GM23338 (cell line): ENCODE measurements around the gene SMYD3. TPM values are rescaled to one million over a fixed set of nuclear protein-coding genes. Genes with fewer than 3 reads are reported as not detected.

Experiments
- ATAC-seq: fragments of 200-7000 bp; cut with Tn5 transposase; 3 replicates; pipeline ENCODE4 v1.9.1; 2020
- DNase-seq: peaks from one replicate; pipeline ENCODE4 v3.0.0-alpha.2; 2015; ENCODE audit warnings: low spot score
- H2AFZ ChIP-seq: fragments of 200-600 bp; sonication (generic); 2 replicates; pipeline ENCODE4 v1.8.0; 2016; ENCODE audit warnings: antibody characterized with exemption, mild to moderate bottlenecking, moderate library complexity
- H3F3A ChIP-seq: fragments of 200-600 bp; sonication (generic); replicated peaks from 2 replicates; pipeline ENCODE4 v1.8.0; 2017; ENCODE audit warnings: antibody characterized with exemption, mixed run types, low read depth
- H3K27ac ChIP-seq: fragments of 200-600 bp; sonication (generic); 2 replicates; pipeline ENCODE4 v1.6.1; 2016; ENCODE audit warnings: low read depth
- H3K27me3 ChIP-seq: fragments of 200-600 bp; sonication (generic); 2 replicates; pipeline ENCODE4 v1.8.0; 2016; ENCODE audit warnings: mild to moderate bottlenecking, mixed run types, moderate library complexity; ENCODE audit not compliant: insufficient read depth
- H3K36me3 ChIP-seq: fragments of 200-600 bp; sonication (generic); 2 replicates; pipeline ENCODE4 v1.8.0; 2016; ENCODE audit warnings: mild to moderate bottlenecking; ENCODE audit not compliant: insufficient read depth
- H3K4me1 ChIP-seq: fragments of 200-600 bp; sonication (generic); 2 replicates; pipeline ENCODE4 v1.8.0; 2016; ENCODE audit warnings: mild to moderate bottlenecking, moderate library complexity; ENCODE audit not compliant: insufficient read depth
- H3K4me2 ChIP-seq: fragments of 200-600 bp; sonication (generic); 2 replicates; pipeline ENCODE4 v1.7.1; 2017; ENCODE audit warnings: mixed run types
- H3K4me3 ChIP-seq: fragments of 200-600 bp; sonication (generic); 2 replicates; pipeline ENCODE4 v1.6.1; 2016; ENCODE audit warnings: mixed run types
- H3K79me2 ChIP-seq: fragments of 200-600 bp; sonication (generic); replicated peaks from 2 replicates; pipeline ENCODE4 v1.8.0; 2017; ENCODE audit warnings: mild to moderate bottlenecking; ENCODE audit not compliant: insufficient read depth
- H3K9me2 ChIP-seq: fragments of 200-600 bp; sonication (generic); 2 replicates; pipeline ENCODE4 v1.8.0; 2017; ENCODE audit not compliant: insufficient read depth
- H4K20me1 ChIP-seq: fragments of 200-600 bp; sonication (generic); replicated peaks from 2 replicates; pipeline ENCODE4 v1.8.0; 2017; ENCODE audit warnings: mild to moderate bottlenecking; ENCODE audit not compliant: insufficient read depth
- H3K27ac Mint-ChIP-seq: 2 replicates; pipeline ENCODE4 v1.8.0; 2020; ENCODE audit warnings: inconsistent platforms, mild to moderate bottlenecking, moderate library complexity, mixed read lengths
- H3K27me3 Mint-ChIP-seq: 3 replicates; pipeline ENCODE4 v1.8.0; 2022; ENCODE audit warnings: low read depth, mild to moderate bottlenecking, moderate library complexity, mixed read lengths, inconsistent platforms; ENCODE audit not compliant: insufficient read depth, poor library complexity
- H3K36me3 Mint-ChIP-seq: 3 replicates; pipeline ENCODE4 v1.8.0; 2021; ENCODE audit warnings: low read depth, mild to moderate bottlenecking, inconsistent platforms, moderate library complexity, mixed read lengths
- H3K4me1 Mint-ChIP-seq: 3 replicates; pipeline ENCODE4 v1.8.0; 2020; ENCODE audit warnings: mild to moderate bottlenecking, inconsistent platforms, mixed read lengths
- H3K4me3 Mint-ChIP-seq: 3 replicates; pipeline ENCODE4 v1.8.0; 2021; ENCODE audit warnings: moderate library complexity, mild to moderate bottlenecking, inconsistent platforms, mixed read lengths
- H3K9me3 Mint-ChIP-seq: 3 replicates; pipeline ENCODE4 v1.8.0; 2020; ENCODE audit warnings: moderate library complexity, mild to moderate bottlenecking, inconsistent platforms, mixed read lengths
- EZH2phosphoT487 ChIP-seq: fragments of 200-600 bp; sonication (generic); IDR thresholded peaks from one replicate; pipeline ENCODE4 v1.8.1; 2018; ENCODE audit warnings: antibody characterized with exemption; ENCODE audit not compliant: unreplicated experiment
- NANOG ChIP-seq: IDR thresholded peaks from 2 replicates; pipeline ENCODE4 v1.6.1; 2016; ENCODE audit warnings: antibody characterized with exemption, borderline replicate concordance
- POLR2AphosphoS5 ChIP-seq: IDR thresholded peaks from 2 replicates; pipeline ENCODE4 v1.6.1; 2016; ENCODE audit warnings: antibody characterized with exemption, low read depth
- STAT1 ChIP-seq: IDR thresholded peaks from one replicate; pipeline ENCODE4 v1.6.1; 2016; ENCODE audit warnings: antibody characterized with exemption; ENCODE audit not compliant: unreplicated experiment
- ZNF114 ChIP-seq: fragments of 250-450 bp; sonication (Bioruptor Pico); IDR thresholded peaks from 2 replicates; pipeline ENCODE4 v1.5.0; 2020; ENCODE audit warnings: mild to moderate bottlenecking, moderate library complexity
- ZNF331 ChIP-seq: fragments of 250-450 bp; sonication (Bioruptor Pico); IDR thresholded peaks from 2 replicates; pipeline ENCODE4 v1.5.0; 2020; ENCODE audit warnings: low read depth, mild to moderate bottlenecking, moderate library complexity
- polyA plus RNA-seq: library from polyadenylated mRNA; unstranded; fragments of >200 nt; fragmentation: Nextera tagmentation; extraction: Ambion mirVana; gene quantifications from 2 replicates; pipeline ENCODE4 v1.2.1, GENCODE V29; 2016
- total RNA-seq: library from RNA; depleted of rRNA; stranded (reverse); fragments of >200 nt; shearing (Covaris generic); gene quantifications from 2 replicates; pipeline ENCODE4 v1.2.3, GENCODE V29; 2014
- TF ChIP-seq, protein P1 (sequence below): IDR thresholded peaks from 2 replicates; pipeline ENCODE4 v1.6.1; 2016; ENCODE audit warnings: antibody characterized with exemption
- TF ChIP-seq, protein P2 (sequence below): IDR thresholded peaks from one replicate; pipeline ENCODE4 v1.6.1; 2018; ENCODE audit warnings: antibody characterized with exemption; ENCODE audit not compliant: unreplicated experiment
- TF ChIP-seq, protein P3 (sequence below), 2 experiments: fragments of 200-600 bp in 1 of 2; sonication (generic) in 1 of 2; conservative IDR thresholded peaks; 2 replicates each; pipeline versions ENCODE4 v1.5.1 to v1.6.1; 2016 to 2017; ENCODE audit warnings: antibody characterized with exemption in 2 of 2, low read depth in 2 of 2, mild to moderate bottlenecking in 2 of 2, moderate library complexity in 1 of 2
- TF ChIP-seq, protein P4 (sequence below): fragments of 250-450 bp; sonication (Bioruptor Pico); IDR thresholded peaks from 2 replicates; pipeline ENCODE4 v1.5.0; 2020; ENCODE audit warnings: mild to moderate bottlenecking, moderate library complexity

The SMYD3 gene
- total and polyA plus RNA-seq, 2 experiments from 2014 or later, result 31.8 to 34.4 TPM

DNA sequence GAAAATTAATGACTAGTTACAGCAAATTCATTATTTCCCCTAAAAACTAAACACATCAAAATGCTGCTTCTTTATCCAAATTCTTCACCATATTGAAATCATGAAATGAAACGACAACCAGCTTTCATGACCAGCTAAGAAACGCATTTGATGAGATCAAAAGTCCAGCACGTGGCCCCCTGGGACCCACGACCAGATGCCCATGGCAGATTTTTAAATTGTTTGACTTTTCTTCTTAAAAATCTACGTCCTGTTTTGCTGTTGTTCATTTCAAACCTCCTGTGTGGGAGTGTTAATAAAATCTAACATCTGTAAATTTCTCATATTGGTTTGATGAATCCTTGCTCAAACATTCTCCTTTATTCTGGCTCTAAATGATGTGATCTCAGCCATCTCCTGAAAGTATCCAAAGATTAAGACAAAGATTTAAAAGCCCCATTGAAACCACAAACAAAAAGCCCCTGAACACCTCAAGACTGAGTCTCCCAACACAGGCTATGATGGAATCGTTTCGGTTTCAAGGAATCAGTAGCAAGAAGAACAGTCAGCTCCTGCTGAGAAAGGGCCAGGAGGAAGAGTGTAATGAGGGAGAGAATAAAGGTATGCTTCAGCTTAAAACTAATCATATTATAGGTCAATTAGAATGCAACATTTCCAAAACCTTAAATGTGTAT lies 523.6 kb downstream of the SMYD3 start (continued):
- TF ChIP-seq, protein P1, sequence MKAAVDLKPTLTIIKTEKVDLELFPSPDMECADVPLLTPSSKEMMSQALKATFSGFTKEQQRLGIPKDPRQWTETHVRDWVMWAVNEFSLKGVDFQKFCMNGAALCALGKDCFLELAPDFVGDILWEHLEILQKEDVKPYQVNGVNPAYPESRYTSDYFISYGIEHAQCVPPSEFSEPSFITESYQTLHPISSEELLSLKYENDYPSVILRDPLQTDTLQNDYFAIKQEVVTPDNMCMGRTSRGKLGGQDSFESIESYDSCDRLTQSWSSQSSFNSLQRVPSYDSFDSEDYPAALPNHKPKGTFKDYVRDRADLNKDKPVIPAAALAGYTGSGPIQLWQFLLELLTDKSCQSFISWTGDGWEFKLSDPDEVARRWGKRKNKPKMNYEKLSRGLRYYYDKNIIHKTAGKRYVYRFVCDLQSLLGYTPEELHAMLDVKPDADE, result no peak
- no peak for TF ChIP-seq POLR2AphosphoS5
- TF ChIP-seq, protein P2, sequence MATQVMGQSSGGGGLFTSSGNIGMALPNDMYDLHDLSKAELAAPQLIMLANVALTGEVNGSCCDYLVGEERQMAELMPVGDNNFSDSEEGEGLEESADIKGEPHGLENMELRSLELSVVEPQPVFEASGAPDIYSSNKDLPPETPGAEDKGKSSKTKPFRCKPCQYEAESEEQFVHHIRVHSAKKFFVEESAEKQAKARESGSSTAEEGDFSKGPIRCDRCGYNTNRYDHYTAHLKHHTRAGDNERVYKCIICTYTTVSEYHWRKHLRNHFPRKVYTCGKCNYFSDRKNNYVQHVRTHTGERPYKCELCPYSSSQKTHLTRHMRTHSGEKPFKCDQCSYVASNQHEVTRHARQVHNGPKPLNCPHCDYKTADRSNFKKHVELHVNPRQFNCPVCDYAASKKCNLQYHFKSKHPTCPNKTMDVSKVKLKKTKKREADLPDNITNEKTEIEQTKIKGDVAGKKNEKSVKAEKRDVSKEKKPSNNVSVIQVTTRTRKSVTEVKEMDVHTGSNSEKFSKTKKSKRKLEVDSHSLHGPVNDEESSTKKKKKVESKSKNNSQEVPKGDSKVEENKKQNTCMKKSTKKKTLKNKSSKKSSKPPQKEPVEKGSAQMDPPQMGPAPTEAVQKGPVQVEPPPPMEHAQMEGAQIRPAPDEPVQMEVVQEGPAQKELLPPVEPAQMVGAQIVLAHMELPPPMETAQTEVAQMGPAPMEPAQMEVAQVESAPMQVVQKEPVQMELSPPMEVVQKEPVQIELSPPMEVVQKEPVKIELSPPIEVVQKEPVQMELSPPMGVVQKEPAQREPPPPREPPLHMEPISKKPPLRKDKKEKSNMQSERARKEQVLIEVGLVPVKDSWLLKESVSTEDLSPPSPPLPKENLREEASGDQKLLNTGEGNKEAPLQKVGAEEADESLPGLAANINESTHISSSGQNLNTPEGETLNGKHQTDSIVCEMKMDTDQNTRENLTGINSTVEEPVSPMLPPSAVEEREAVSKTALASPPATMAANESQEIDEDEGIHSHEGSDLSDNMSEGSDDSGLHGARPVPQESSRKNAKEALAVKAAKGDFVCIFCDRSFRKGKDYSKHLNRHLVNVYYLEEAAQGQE, result no peak
- no peak for TF ChIP-seq EZH2phosphoT487
- TF ChIP-seq STAT1, result no peak
- TF ChIP-seq ZNF331 (CRISPR knock-in tag), result no peak
- no peak for TF ChIP-seq ZNF114 (CRISPR knock-in tag)
- TF ChIP-seq, protein P3, sequence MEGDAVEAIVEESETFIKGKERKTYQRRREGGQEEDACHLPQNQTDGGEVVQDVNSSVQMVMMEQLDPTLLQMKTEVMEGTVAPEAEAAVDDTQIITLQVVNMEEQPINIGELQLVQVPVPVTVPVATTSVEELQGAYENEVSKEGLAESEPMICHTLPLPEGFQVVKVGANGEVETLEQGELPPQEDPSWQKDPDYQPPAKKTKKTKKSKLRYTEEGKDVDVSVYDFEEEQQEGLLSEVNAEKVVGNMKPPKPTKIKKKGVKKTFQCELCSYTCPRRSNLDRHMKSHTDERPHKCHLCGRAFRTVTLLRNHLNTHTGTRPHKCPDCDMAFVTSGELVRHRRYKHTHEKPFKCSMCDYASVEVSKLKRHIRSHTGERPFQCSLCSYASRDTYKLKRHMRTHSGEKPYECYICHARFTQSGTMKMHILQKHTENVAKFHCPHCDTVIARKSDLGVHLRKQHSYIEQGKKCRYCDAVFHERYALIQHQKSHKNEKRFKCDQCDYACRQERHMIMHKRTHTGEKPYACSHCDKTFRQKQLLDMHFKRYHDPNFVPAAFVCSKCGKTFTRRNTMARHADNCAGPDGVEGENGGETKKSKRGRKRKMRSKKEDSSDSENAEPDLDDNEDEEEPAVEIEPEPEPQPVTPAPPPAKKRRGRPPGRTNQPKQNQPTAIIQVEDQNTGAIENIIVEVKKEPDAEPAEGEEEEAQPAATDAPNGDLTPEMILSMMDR (conservative IDR thresholded peaks at IDR 0.05; ENCODE audit: low read depth in 2 of 2), result no peak

DNA sequence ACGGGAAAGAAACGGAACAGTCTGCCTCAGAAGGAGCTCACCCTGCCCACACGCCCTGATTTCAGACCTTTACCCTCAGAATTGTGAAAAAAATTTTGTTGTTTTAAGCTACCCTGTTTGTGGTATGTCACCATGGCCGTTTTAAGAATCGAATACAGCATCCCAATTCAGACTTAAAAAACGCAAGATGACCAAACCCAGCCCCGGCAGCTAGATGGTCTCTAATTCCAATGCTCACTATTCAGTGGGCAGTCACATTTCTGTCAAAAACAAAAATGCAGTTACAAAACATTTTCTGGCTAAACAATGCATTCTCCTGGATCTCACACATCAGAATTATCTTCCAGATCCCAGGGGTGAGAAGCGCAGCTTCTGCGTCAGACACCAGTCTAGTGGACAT lies 527.5 kb downstream of the SMYD3 start:
- no peaks in the 10 kb centered on the region for H3K9me2 ChIP-seq
- H2AFZ ChIP-seq, result no peak overlapping the region
- H3K27ac ChIP-seq, result no peak overlapping the region
- no peaks in the 10 kb centered on the region for H3K36me3 Mint-ChIP-seq
- no peaks in the 10 kb centered on the region for H3K9me3 Mint-ChIP-seq
- no peaks in the 10 kb centered on the region for H3K4me1 ChIP-seq
- no peak for DNase-seq
- H3K79me2 ChIP-seq, result no peaks in the 10 kb centered on the region
- H3K36me3 ChIP-seq, result no peaks in the 10 kb centered on the region
- no peak for TF ChIP-seq NANOG
- no peak for TF ChIP-seq POLR2AphosphoS5
- no peak for TF ChIP-seq EZH2phosphoT487
- TF ChIP-seq, protein P1, result no peak
- TF ChIP-seq, protein P4, sequence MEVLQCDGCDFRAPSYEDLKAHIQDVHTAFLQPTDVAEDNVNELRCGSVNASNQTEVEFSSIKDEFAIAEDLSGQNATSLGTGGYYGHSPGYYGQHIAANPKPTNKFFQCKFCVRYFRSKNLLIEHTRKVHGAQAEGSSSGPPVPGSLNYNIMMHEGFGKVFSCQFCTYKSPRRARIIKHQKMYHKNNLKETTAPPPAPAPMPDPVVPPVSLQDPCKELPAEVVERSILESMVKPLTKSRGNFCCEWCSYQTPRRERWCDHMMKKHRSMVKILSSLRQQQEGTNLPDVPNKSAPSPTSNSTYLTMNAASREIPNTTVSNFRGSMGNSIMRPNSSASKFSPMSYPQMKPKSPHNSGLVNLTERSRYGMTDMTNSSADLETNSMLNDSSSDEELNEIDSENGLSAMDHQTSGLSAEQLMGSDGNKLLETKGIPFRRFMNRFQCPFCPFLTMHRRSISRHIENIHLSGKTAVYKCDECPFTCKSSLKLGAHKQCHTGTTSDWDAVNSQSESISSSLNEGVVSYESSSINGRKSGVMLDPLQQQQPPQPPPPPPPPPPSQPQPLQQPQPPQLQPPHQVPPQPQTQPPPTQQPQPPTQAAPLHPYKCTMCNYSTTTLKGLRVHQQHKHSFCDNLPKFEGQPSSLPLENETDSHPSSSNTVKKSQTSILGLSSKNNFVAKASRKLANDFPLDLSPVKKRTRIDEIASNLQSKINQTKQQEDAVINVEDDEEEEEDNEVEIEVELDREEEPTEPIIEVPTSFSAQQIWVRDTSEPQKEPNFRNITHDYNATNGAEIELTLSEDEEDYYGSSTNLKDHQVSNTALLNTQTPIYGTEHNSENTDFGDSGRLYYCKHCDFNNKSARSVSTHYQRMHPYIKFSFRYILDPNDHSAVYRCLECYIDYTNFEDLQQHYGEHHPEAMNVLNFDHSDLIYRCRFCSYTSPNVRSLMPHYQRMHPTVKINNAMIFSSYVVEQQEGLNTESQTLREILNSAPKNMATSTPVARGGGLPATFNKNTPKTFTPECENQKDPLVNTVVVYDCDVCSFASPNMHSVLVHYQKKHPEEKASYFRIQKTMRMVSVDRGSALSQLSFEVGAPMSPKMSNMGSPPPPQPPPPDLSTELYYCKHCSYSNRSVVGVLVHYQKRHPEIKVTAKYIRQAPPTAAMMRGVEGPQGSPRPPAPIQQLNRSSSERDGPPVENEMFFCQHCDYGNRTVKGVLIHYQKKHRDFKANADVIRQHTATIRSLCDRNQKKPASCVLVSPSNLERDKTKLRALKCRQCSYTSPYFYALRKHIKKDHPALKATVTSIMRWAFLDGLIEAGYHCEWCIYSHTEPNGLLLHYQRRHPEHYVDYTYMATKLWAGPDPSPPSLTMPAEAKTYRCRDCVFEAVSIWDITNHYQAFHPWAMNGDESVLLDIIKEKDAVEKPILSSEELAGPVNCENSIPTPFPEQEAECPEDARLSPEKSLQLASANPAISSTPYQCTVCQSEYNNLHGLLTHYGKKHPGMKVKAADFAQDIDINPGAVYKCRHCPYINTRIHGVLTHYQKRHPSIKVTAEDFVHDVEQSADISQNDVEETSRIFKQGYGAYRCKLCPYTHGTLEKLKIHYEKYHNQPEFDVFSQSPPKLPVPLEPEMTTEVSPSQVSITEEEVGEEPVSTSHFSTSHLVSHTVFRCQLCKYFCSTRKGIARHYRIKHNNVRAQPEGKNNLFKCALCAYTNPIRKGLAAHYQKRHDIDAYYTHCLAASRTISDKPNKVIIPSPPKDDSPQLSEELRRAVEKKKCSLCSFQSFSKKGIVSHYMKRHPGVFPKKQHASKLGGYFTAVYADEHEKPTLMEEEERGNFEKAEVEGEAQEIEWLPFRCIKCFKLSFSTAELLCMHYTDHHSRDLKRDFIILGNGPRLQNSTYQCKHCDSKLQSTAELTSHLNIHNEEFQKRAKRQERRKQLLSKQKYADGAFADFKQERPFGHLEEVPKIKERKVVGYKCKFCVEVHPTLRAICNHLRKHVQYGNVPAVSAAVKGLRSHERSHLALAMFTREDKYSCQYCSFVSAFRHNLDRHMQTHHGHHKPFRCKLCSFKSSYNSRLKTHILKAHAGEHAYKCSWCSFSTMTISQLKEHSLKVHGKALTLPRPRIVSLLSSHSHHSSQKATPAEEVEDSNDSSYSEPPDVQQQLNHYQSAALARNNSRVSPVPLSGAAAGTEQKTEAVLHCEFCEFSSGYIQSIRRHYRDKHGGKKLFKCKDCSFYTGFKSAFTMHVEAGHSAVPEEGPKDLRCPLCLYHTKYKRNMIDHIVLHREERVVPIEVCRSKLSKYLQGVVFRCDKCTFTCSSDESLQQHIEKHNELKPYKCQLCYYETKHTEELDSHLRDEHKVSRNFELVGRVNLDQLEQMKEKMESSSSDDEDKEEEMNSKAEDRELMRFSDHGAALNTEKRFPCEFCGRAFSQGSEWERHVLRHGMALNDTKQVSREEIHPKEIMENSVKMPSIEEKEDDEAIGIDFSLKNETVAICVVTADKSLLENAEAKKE, result no peak
- no peak overlapping the region for H3K4me3 ChIP-seq
- no peaks in the 10 kb centered on the region for H3K4me1 Mint-ChIP-seq
- H3K4me3 Mint-ChIP-seq, result no peak overlapping the region
- H3K27me3 Mint-ChIP-seq, result no peaks in the 10 kb centered on the region
- H3F3A ChIP-seq, result no peaks in the 10 kb centered on the region
- ATAC-seq, result no peak
- H3K27ac Mint-ChIP-seq, result no peak overlapping the region
- H3K27me3 ChIP-seq, result no peaks in the 10 kb centered on the region
- no peaks in the 10 kb centered on the region for H4K20me1 ChIP-seq
- no peak overlapping the region for H3K4me2 ChIP-seq
